COLO829 (cell line): ENCODE data around the gene FRMD4A.
"Not testable (repeated sequence)": the region's sequence is repeated elsewhere in the genome, so short reads cannot be mapped to it uniquely, and the experiment has no call there.

Experiments used
- DNase-seq: peaks from one replicate; pipeline ENCODE4 v3.0.0; 2012; ENCODE audit warnings: low spot score

The FRMD4A gene

GRCh38 chr10:14050598-14050997 is 280.1 kb downstream of the FRMD4A start:
- DNase-seq, result no peak

GRCh38 chr10:14048930-14049613 is 281.7 kb downstream of the FRMD4A start:
- DNase-seq, result no peak

- DNase-seq, result peak; percentile 33
Observed at GRCh38 chr10:14047431-14047830, 283.3 kb downstream of the FRMD4A start.

GRCh38 chr10:14042051-14042450 is 288.7 kb downstream of the FRMD4A start:
- not testable (repeated sequence) for DNase-seq

- no peak for DNase-seq
Observed at GRCh38 chr10:14040787-14041631, 289.7 kb downstream of the FRMD4A start.

- DNase-seq, result no peak
Observed at GRCh38 chr10:14039968-14040668, 290.6 kb downstream of the FRMD4A start.

GRCh38 chr10:14036233-14036632 is 294.5 kb downstream of the FRMD4A start:
- DNase-seq, result no peak

- DNase-seq, result no peak
Observed at GRCh38 chr10:14035506-14035905, 295.2 kb downstream of the FRMD4A start.

GRCh38 chr10:14032406-14032998 is 298.2 kb downstream of the FRMD4A start:
- DNase-seq, result no peak

GRCh38 chr10:14026325-14026724 is 304.4 kb downstream of the FRMD4A start:
- DNase-seq, result no peak

- DNase-seq, result no peak
Observed at GRCh38 chr10:14025283-14026189, 305.2 kb downstream of the FRMD4A start.

- DNase-seq, result no peak
Observed at GRCh38 chr10:14024329-14025202, 306.2 kb downstream of the FRMD4A start.

GRCh38 chr10:14023673-14024328 is 306.9 kb downstream of the FRMD4A start:
- DNase-seq, result no peak

GRCh38 chr10:14022954-14023672 is 307.6 kb downstream of the FRMD4A start:
- no peak for DNase-seq

- DNase-seq, result no peak
Observed at GRCh38 chr10:14022052-14022451, 308.7 kb downstream of the FRMD4A start.

GRCh38 chr10:14020037-14020664 is 310.6 kb downstream of the FRMD4A start:
- DNase-seq, result no peak

GRCh38 chr10:14017467-14017866 is 313.3 kb downstream of the FRMD4A start:
- DNase-seq, result no peak

- no peak for DNase-seq
Observed at GRCh38 chr10:14016931-14017333, 313.8 kb downstream of the FRMD4A start.
